Mucosa of descending colon (tissue), 3 donors: ENCODE measurements around the gene CALML4. TPM values are rescaled to one million over a fixed set of nuclear protein-coding genes. Genes with fewer than 3 reads are reported as not detected.

Experiments
- ATAC-seq: fragments of 200-7000 bp; cut with Tn5 transposase; one replicate; pipeline ENCODE4 v1.9.1; 2020; ENCODE audit warnings: mild to moderate bottlenecking, moderate library complexity
- DNase-seq, 3 donors: peaks; one replicate each; pipeline ENCODE4 v3.0.0-alpha.2; 2020
- H3K36me3 ChIP-seq: fragments of 200-600 bp; one replicate; pipeline ENCODE4 v1.8.0; 2021; ENCODE audit warnings: low read depth, mild to moderate bottlenecking
- H3K4me1 ChIP-seq: fragments of 200-600 bp; one replicate; pipeline ENCODE4 v1.8.0; 2021; ENCODE audit warnings: low read depth, mild to moderate bottlenecking
- H3K4me3 ChIP-seq: fragments of 200-600 bp; one replicate; pipeline ENCODE4 v1.8.0; 2021; ENCODE audit warnings: mild to moderate bottlenecking
- H3K9me3 ChIP-seq: fragments of 200-600 bp; one replicate; pipeline ENCODE4 v1.8.0; 2021; ENCODE audit warnings: mild to moderate bottlenecking
- CTCF ChIP-seq: fragments of 200-600 bp; IDR thresholded peaks from one replicate; pipeline ENCODE4 v1.8.0; 2022; ENCODE audit warnings: antibody characterized with exemption, mild to moderate bottlenecking
- intact Hi-C, 2 donors: fragments of 100-400 bp; cut with DNase I in 1 of 2; cut with micrococcal nuclease in 1 of 2; formaldehyde crosslinking; loops; one replicate each; pipeline versions ENCODE4 v1.11.0 to v1.11.1; 2022; cut with DNase I, micrococcal nuclease
- total RNA-seq, 3 donors: library from RNA; stranded (reverse); fragmentation: NEBNext Ultra II Directional in 2 of 3; extraction: Animal tissue kit (Norgen Biotek cat#: 25700) in 2 of 3; gene quantifications; one replicate each; pipeline versions ENCODE4 v1.2.1 to v1.2.4, GENCODE V29; 2021 to 2023
- donor health status: DM: no; HTN: no; CAD: no; lungs with moderate emphysema.
- donor health status: DM: no; HTN: no; CAD: no.
- donor health status: DM: no; HTN: yes; CAD: no.

The CALML4 gene
- total RNA-seq, 3 donors from 2014 or later, result 50.8 to 122 (median 98.1) TPM

- intact Hi-C loops, result no loop called here
- no peak overlapping the region for H3K4me3 ChIP-seq
Measured at GRCh38 chr15:68210409-68210756, 5.3 kb upstream of the CALML4 start.

GRCh38 chr15:68209735-68210408 is 4.7 kb upstream of the CALML4 start:
- DNase-seq (no peak), ATAC-seq (no peak)
- intact Hi-C loops, result no loop called here
- Histone ChIP-seq H3K4me3 (no peak overlapping the region), H3K4me1 (peaks cover 13% of the 10 kb centered on the region), H3K36me3 (no peaks in the 10 kb centered on the region), H3K9me3 (no peaks in the 10 kb centered on the region)
- TF ChIP-seq CTCF, result no peak

More at GRCh38 chr15:68210409-68210756, 5.3 kb upstream of the CALML4 start:
- Histone ChIP-seq H3K36me3 (no peaks in the 10 kb centered on the region), H3K4me1 (peaks cover 13% of the 10 kb centered on the region), H3K9me3 (no peaks in the 10 kb centered on the region)
- ATAC-seq (no peak), DNase-seq (peak in 1 of 3 donors; percentile 27)
- no peak for TF ChIP-seq CTCF

- H3K36me3 ChIP-seq, result no peaks in the 10 kb centered on the region
- ATAC-seq (no peak), DNase-seq (peak in 1 of 3 donors; percentile 31)
- H3K4me1 ChIP-seq, result peaks cover 13% of the 10 kb centered on the region
- no peak overlapping the region for H3K4me3 ChIP-seq
- intact Hi-C loops, result no loop called here
- no peak for TF ChIP-seq CTCF
- H3K9me3 ChIP-seq, result no peaks in the 10 kb centered on the region
Measured at GRCh38 chr15:68209272-68209671, 4.1 kb upstream of the CALML4 start.

GRCh38 chr15:68208636-68209240 is 3.6 kb upstream of the CALML4 start:
- H3K9me3 ChIP-seq, result no peaks in the 10 kb centered on the region
- intact Hi-C loops, result no loop called here
- no peak for TF ChIP-seq CTCF
- DNase-seq (peak in 1 of 3 donors; percentile 21), ATAC-seq (no peak)
- H3K4me1 ChIP-seq, result peaks cover 13% of the 10 kb centered on the region
- H3K36me3 ChIP-seq, result no peaks in the 10 kb centered on the region
- H3K4me3 ChIP-seq, result no peak overlapping the region

- no peak for ATAC-seq
- DNase-seq, result peak in 1 of 3 donors; percentile 30
- Histone ChIP-seq H3K4me1 (peaks cover 13% of the 10 kb centered on the region), H3K4me3 (no peak overlapping the region), H3K36me3 (no peaks in the 10 kb centered on the region), H3K9me3 (no peaks in the 10 kb centered on the region)
- intact Hi-C loops, result no loop called here
- TF ChIP-seq CTCF, result no peak
Measured at GRCh38 chr15:68208136-68208535, 3.0 kb upstream of the CALML4 start.
